NCI-H524 (cell line): ENCODE measurements around the gene EHMT1.
"Not testable (repeated sequence)": the region's sequence is repeated elsewhere in the genome, so short reads cannot be mapped to it uniquely, and the experiment has no call there.

Source experiments
- DNase-seq, 2 experiments: peaks; one replicate each; lab custom pipeline; 2025; lab: John Stamatoyannopoulos, UW

The EHMT1 gene

GRCh38 chr9:137809726-137810450, 191.1 kb downstream of the EHMT1 start:
- not testable (repeated sequence) for DNase-seq

- DNase-seq: no peak
Measured at GRCh38 chr9:137811283-137811870, 192.6 kb downstream of the EHMT1 start.

- no peak for DNase-seq
Measured at GRCh38 chr9:137812356-137813023, 193.7 kb downstream of the EHMT1 start.

- no peak for DNase-seq
Measured at GRCh38 chr9:137813167-137813566, 194.4 kb downstream of the EHMT1 start.

DNA sequence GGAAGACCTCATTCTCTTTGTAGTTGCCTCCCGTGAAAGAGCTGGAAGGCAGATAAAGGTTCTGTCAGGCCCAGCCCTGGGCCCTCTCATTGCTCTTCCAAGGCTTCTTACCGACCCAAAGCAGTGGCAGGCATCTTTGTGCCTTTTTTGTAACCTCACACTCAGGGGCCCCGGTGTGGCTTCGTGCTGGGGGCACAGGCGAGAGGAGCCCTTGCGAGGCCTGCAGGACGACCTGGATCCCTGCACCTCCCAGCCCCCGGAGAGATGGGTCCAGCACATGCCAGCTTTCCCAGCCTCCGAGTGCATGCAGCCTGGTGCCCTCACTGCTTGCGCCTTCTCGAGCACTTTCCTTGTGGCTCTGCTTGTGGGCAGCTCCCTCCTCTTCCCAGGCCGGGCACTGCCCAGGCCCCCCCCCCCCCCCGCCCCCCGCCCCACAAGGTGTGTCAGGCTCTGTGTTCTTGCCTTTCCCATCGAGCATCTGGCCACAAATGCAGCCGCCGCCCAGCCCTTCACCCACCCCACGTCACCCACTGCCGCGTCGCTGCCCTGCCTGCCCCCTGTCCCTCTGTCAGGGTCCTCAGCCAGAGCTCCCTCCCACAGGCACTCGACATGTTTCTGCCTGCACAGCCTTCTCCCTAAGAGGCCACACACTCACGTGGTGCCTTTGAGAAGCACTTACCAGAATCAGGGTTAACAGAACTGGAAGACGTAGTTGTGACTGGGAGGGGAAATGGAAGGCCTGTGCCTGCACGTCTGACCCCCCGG, 195.0 kb downstream of the EHMT1 start:
- no peak for DNase-seq

DNA sequence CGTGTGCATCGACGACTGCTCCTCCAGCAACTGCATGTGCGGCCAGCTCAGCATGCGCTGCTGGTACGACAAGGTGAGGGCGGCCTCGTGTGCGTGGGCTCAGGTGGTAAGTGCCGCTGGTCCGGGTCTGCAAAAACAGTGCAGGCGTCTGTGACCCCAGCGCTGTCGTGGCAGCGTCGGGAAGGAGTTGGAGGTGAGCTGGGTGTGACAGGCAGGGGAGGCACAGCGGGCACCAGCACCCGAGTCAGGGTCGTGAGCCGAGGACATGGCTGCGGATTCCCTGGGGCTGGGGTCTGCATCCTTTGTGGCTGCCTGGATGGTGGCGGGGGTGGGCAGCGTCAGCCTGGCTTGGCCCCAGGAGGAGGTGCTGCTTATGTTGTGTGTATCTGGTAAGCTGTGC, 195.6 kb downstream of the EHMT1 start:
- DNase-seq: no peak

GRCh38 chr9:137814841-137815240, 196.0 kb downstream of the EHMT1 start:
- no peak for DNase-seq

GRCh38 chr9:137815256-137816255, 196.8 kb downstream of the EHMT1 start:
- no peak for DNase-seq

DNA sequence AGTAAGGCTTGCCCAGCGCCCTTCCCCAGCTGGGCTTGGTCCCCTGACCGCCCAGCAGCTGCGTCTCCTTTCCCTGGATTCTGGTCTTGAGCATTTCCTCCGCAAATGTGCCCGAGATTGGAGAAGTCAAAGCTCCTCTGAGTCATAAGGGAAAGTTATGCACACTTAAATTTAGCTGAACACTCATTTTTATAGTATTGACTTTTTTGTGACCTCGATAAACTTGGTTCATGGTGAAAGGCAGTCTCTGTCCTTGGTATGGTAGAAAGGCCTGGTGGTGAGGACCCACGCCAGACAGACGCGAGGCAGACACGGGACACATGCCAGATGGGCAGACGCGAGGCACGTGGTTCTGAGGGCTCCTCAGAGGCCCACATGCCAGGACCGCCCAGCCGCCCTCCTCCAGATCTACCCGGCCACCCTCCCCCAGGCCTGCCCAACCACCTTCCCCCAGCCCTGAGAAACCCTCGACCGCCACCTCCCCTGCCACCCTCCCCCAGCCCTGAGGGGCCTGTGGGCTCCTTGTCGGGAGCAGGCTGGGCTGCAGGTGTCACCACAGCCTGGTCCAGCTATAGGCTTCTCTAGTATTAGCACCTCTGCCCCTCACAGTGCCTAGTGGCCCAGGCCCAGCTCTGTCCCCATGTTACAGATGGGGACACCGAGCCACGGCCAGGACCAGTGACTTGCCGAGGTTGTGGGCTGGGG, 197.9 kb downstream of the EHMT1 start:
- DNase-seq: no peak

GRCh38 chr9:137817236-137818200, 198.7 kb downstream of the EHMT1 start:
- no peak for DNase-seq

- no peak for DNase-seq
Measured at GRCh38 chr9:137818286-137818685, 199.5 kb downstream of the EHMT1 start.

DNA sequence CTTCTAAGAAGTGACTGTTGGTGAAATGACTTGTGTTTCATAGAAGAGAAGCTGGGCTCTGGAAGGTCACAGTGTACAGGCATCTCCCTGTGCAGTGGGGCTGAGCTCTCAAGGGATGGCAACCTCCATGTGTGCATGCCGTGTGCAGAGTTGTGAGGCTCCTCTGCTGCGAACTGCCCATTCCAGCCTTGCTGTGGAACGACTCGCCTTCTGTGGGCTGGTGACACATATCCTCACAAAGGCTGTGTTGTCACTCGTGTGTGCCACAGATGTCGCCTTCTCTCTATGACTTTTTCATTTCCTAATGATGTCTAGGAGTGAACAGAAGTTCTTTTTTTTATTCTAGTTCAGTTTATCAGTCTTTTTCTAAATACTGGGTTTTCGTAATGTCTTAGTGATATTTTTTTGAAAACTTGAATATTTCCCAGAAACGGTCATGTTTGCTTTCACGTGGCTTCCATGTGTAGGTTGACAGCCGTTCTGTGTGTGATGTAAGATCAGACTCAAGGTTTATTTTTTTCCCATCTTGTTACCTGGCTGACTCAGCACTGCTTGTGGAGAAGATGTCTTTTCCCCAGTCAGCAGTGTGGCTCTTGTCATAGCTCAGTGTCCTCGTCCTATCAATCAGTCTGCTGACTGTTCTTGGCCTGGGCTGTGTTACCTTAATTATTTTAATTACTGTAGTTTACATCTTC, 201.5 kb downstream of the EHMT1 start:
- no peak for DNase-seq

DNA sequence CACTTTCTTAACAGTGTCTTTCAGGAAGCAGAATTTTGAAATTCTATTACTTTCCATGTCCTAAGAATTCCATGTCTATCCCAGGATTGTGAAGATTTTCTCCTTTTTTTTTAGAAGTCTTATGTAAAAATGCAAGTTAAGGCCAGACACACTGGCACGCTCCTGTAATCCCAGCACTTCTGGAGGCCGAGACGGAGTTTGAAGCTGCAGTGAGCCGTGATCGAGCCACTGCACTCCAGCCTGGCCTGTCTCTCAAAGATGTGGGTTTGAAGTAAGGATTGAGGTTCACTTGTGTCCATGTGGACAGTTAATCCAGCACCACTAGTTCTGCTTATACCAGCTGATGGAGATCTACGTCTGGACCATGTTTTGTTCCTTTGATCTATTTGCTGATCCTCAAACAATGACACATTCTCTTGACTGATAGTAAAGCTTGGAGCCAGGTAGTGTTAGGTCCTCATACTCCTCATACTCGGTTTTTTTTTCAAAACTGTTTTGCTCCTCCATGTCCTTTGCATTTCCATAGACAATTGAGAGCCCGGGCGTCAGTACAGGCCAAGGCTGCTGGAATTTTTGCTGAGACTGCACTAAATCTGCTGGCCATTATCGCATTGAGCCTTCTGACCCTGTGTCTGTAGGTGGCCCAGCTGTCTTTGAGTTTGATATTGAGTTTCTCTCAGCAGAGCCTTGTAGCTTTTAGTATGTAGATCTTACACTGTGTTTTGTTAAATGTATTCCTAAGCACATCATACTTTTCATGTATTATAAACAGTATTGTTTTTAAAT, 205.4 kb downstream of the EHMT1 start:
- no peak for DNase-seq

GRCh38 chr9:137825324-137825989, 206.7 kb downstream of the EHMT1 start:
- no peak for DNase-seq

DNA sequence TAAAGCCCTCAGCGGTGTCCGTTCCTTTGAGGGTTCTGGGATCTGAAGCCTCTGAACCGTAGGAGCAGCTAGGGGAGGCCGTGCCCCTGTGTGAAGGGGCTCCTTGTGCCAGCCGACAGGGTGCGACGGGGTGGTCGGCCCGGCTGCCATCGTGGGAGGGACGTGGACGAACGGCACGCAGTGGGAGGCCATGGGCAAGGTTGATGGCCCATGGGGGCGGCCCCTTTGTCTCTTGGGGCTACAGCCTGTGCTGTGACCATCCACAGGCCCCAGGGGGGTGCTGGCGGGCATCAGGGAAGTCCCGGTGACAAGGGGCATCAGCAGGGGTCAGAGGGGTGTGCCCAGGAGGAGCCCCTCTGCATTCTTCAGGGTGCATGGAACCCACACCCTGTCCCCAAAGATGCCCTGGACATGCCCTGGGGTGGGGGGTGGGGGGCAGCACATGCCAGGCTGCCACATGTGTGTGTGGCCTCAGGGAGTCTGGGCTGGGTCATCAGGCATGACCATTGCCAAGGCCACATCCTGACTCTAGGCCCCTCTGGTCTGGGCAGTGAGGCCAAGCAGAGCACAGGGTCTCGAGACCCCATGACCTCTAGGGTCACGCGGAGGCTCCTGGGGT, 209.2 kb downstream of the EHMT1 start:
- DNase-seq: no peak

DNA sequence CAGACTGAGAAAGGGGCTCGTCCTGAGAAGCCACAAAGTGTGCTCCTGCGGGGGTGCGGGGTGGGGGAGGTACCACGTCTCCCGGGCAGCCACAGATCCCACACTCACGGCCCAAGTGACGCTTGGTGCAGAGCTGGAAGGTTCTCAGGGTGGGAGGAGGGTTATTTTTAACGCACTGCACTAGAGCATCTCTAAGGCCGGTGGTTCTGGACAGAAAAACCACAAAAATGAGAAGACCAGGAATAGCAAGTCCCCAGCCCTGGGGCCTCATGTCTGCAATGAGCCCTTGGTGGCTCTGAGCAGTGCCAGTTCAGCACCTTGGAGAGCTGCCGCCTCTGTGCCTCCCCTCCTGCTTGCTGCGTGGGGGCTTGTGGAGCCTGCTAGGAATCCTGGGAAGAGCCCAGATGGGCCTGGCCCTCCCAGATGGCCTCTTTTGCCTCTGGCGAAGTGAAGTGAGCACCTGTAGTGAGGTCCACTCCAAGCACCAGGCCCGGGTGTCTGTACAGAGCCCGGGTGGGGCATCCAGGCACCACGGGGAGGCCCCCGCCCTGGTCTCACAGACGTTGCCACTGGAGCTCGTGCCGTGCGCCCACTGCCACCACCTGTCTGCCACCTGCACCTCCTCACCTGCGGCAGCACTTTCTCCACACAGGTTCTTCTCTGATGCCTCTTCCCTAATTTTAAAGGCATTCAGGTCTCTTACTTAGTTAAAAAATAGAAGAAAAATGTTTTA, 209.9 kb downstream of the EHMT1 start:
- DNase-seq: peak; percentile 77 to 91
